CD14-positive monocyte (primary cell): Measurements from ENCODE around the gene NTM. TPM values are rescaled to one million over a fixed set of nuclear protein-coding genes. Genes with fewer than 3 reads are reported as not detected.

Experiments used
- DNase-seq, 3 donors: peaks; one replicate each; pipeline ENCODE4 v3.0.0-alpha.2; 2011 to 2022
- H2AFZ ChIP-seq: 2 replicates; pipeline ENCODE4 v1.6.0; 2012; ENCODE audit warnings: mild to moderate bottlenecking, low read depth, low read length, inconsistent platforms; ENCODE audit not compliant: insufficient read depth, poor library complexity, severe bottlenecking
- H3K27ac ChIP-seq, 2 donors: 1 replicate in 1 of 2; 2 replicates in 1 of 2; pipeline ENCODE4 v1.5.1; 2012 to 2013; ENCODE audit warnings: low read length in 2 of 2, control low read depth in 1 of 2, inconsistent platforms in 1 of 2, low read depth in 1 of 2, mild to moderate bottlenecking in 1 of 2
- H3K27me3 ChIP-seq, 2 donors: one replicate each; pipeline versions ENCODE4 v1.6.0 to v1.6.1; 2011 to 2013; ENCODE audit warnings: low read length in 2 of 2; ENCODE audit not compliant: control insufficient read depth in 2 of 2, insufficient read depth in 2 of 2
- H3K36me3 ChIP-seq, 2 donors: replicated peaks in 1 of 2; 1 replicate in 1 of 2; 2 replicates in 1 of 2; pipeline versions ENCODE4 v1.5.1 to v1.6.1; 2012 to 2013; ENCODE audit warnings: low read length in 2 of 2, control low read depth in 1 of 2, inconsistent platforms in 1 of 2, mild to moderate bottlenecking in 1 of 2; ENCODE audit not compliant: insufficient read depth in 2 of 2, control insufficient read depth in 1 of 2
- H3K4me1 ChIP-seq, 2 donors: 1 replicate in 1 of 2; 2 replicates in 1 of 2; pipeline versions ENCODE4 v1.5.1 to v1.6.1; 2012 to 2013; ENCODE audit warnings: low read length in 2 of 2, control low read depth in 1 of 2, inconsistent platforms in 1 of 2, mild to moderate bottlenecking in 1 of 2, moderate library complexity in 1 of 2; ENCODE audit not compliant: insufficient read depth in 2 of 2, control insufficient read depth in 1 of 2
- H3K4me2 ChIP-seq: replicated peaks from 2 replicates; pipeline ENCODE3; 2012; ENCODE audit warnings: low read length, moderate library complexity, mild to moderate bottlenecking; ENCODE audit not compliant: poor library complexity, severe bottlenecking; ENCODE audit errors: extremely low read depth
- H3K4me3 ChIP-seq, 3 experiments: fragments of 200-600 bp in 1 of 3; sonication (generic) in 1 of 3; replicated peaks in 1 of 3; 1 replicate in 2 of 3; 2 replicates in 1 of 3; pipeline ENCODE4 v1.5.1; 2011 to 2013; ENCODE audit warnings: low read length in 3 of 3, mild to moderate bottlenecking in 3 of 3, control low read depth in 2 of 3, low read depth in 2 of 3, inconsistent platforms in 1 of 3, moderate library complexity in 1 of 3
- H3K79me2 ChIP-seq: 2 replicates; pipeline ENCODE4 v1.6.0; 2012; ENCODE audit warnings: mild to moderate bottlenecking, control low read depth, inconsistent platforms, low read length, moderate library complexity; ENCODE audit not compliant: insufficient read depth
- H3K9ac ChIP-seq: 2 replicates; pipeline ENCODE4 v1.6.0; 2017; ENCODE audit warnings: low read length, mild to moderate bottlenecking; ENCODE audit not compliant: insufficient read depth, poor library complexity, severe bottlenecking
- H3K9me3 ChIP-seq, 2 donors: replicated peaks in 1 of 2; 1 replicate in 1 of 2; 2 replicates in 1 of 2; pipeline versions ENCODE4 v1.5.1 to v1.6.1; 2012 to 2013; ENCODE audit warnings: low read length in 2 of 2, control low read depth in 1 of 2; ENCODE audit not compliant: control insufficient read depth in 1 of 2, insufficient read depth in 1 of 2
- H4K20me1 ChIP-seq: 2 replicates; pipeline ENCODE4 v1.6.0; 2012; ENCODE audit warnings: mild to moderate bottlenecking, low read length, control low read depth, moderate library complexity; ENCODE audit not compliant: insufficient read depth
- H3K27ac Mint-ChIP-seq, 7 donors: one replicate each; pipeline ENCODE4 v1.8.0; 2020; ENCODE audit warnings: mild to moderate bottlenecking in 7 of 7, mixed read lengths in 7 of 7, moderate library complexity in 6 of 7, inconsistent platforms in 2 of 7
- H3K27me3 Mint-ChIP-seq, 3 donors: one replicate each; pipeline ENCODE4 v1.8.0; 2021 to 2022; ENCODE audit warnings: low read depth in 3 of 3, mild to moderate bottlenecking in 3 of 3, mixed read lengths in 3 of 3, moderate library complexity in 3 of 3, inconsistent platforms in 1 of 3
- H3K36me3 Mint-ChIP-seq, 2 donors: one replicate each; pipeline ENCODE4 v1.8.0; 2020; ENCODE audit warnings: mixed read lengths in 2 of 2, inconsistent platforms in 1 of 2, mild to moderate bottlenecking in 1 of 2
- H3K4me1 Mint-ChIP-seq: one replicate; pipeline ENCODE4 v1.8.0; 2020; ENCODE audit warnings: mild to moderate bottlenecking, mixed read lengths
- H3K4me3 Mint-ChIP-seq, 2 donors: one replicate each; pipeline ENCODE4 v1.8.0; 2020; ENCODE audit warnings: mild to moderate bottlenecking in 2 of 2, mixed read lengths in 2 of 2, moderate library complexity in 1 of 2
- H3K9me3 Mint-ChIP-seq, 7 donors: one replicate each; pipeline ENCODE4 v1.8.0; 2020 to 2022; ENCODE audit warnings: mixed read lengths in 7 of 7, mild to moderate bottlenecking in 6 of 7, moderate library complexity in 6 of 7, inconsistent platforms in 2 of 7
- CTCF ChIP-seq: fragments of 200-600 bp; IDR thresholded peaks from one replicate; pipeline ENCODE4 v1.8.0; 2022; ENCODE audit warnings: antibody characterized with exemption, mild to moderate bottlenecking
- WGBS: methylation state at CpG from one replicate; pipeline ENCODE4 v1.1.5; 2013; ENCODE audit warnings: missing lambda C conversion rate; ENCODE audit not compliant: insufficient coverage; 5-methylcytosine and 5-hydroxymethylcytosine counted together
- intact Hi-C, 2 donors: fragments of 100-400 bp; cut with micrococcal nuclease; formaldehyde crosslinking; loops; one replicate each; pipeline versions ENCODE4 v1.15.0 to v1.15.1; 2023
- polyA plus RNA-seq, 3 donors: library from polyadenylated mRNA; depleted of rRNA in 1 of 3; unstranded in 2 of 3; stranded (reverse) in 1 of 3; fragments of 300-500 nt in 2 of 3; fragments of >200 nt in 1 of 3; fragmentation: Illumina TruSeq in 2 of 3; gene quantifications; 1 replicate in 2 of 3; 2 replicates in 1 of 3; pipeline ENCODE4 v1.2.3, GENCODE V29; 2012 to 2021

NTM gene
- polyA plus RNA-seq, 3 donors, result not detected

GRCh38 chr11:131858505-131858904 lies 488.1 kb downstream of the NTM start:
- no peak overlapping the region for H3K4me3 ChIP-seq
- no peaks in the 10 kb centered on the region for H3K27me3 ChIP-seq
- Mint-ChIP-seq H3K27me3 (peaks cover 0 to 3% (median 3%) of the 10 kb centered on the region in 3 donors), H3K4me3 (no peak overlapping the region), H3K27ac (no peak overlapping the region), H3K36me3 (no peaks in the 10 kb centered on the region), H3K9me3 (no peaks in the 10 kb centered on the region), H3K4me1 (peaks cover 9% of the 10 kb centered on the region)
- H3K27ac ChIP-seq, result no peak overlapping the region
- no peak overlapping the region for H2AFZ ChIP-seq
- intact Hi-C loops, result no loop called here
- H3K4me1 ChIP-seq, result peaks cover 0 to 7% of the 10 kb centered on the region in 2 donors
- H3K9me3 ChIP-seq, result no peaks in the 10 kb centered on the region
- no peaks in the 10 kb centered on the region for H3K36me3 ChIP-seq
- H4K20me1 ChIP-seq, result no peaks in the 10 kb centered on the region
- TF ChIP-seq CTCF, result no peak
- no peak for DNase-seq
- no peak overlapping the region for H3K9ac ChIP-seq
- H3K79me2 ChIP-seq, result no peaks in the 10 kb centered on the region
- WGBS, result 100% methylated on average over 6 of the region's 11 CpGs
- H3K4me2 ChIP-seq, result no peak overlapping the region

GRCh38 chr11:131859538-131860210 lies 489.3 kb downstream of the NTM start:
- DNase-seq, result no peak
- 44% methylated on average over 2 of the region's 8 CpGs for WGBS
- no peaks in the 10 kb centered on the region for H3K27me3 ChIP-seq
- no peaks in the 10 kb centered on the region for H3K36me3 Mint-ChIP-seq
- no peak overlapping the region for H3K4me3 ChIP-seq
- no peak overlapping the region for H3K4me2 ChIP-seq
- no peaks in the 10 kb centered on the region for H3K9me3 Mint-ChIP-seq
- H3K4me1 ChIP-seq, result no peaks in the 10 kb centered on the region
- no peaks in the 10 kb centered on the region for H4K20me1 ChIP-seq
- no peak overlapping the region for H2AFZ ChIP-seq
- H3K79me2 ChIP-seq, result no peaks in the 10 kb centered on the region
- H3K4me1 Mint-ChIP-seq, result peaks cover 4% of the 10 kb centered on the region
- no peaks in the 10 kb centered on the region for H3K9me3 ChIP-seq
- H3K27me3 Mint-ChIP-seq, result peaks cover 0 to 3% (median 3%) of the 10 kb centered on the region in 3 donors
- no peak overlapping the region for H3K9ac ChIP-seq
- H3K36me3 ChIP-seq, result no peaks in the 10 kb centered on the region
- H3K27ac ChIP-seq, result no peak overlapping the region
- H3K4me3 Mint-ChIP-seq, result no peak overlapping the region
- TF ChIP-seq CTCF, result no peak
- intact Hi-C loops, result loop anchor here in 1 of 2 donors (10.0 kb wide), 1 partner anchor 1085 kb away; no protein-coding TSS in a partner anchor
- H3K27ac Mint-ChIP-seq, result no peak overlapping the region
